Uterus (tissue), 2 donors: ENCODE measurements around the gene KIAA1586.

ENCODE experiments used
- CTCF ChIP-seq, 4 experiments: fragments of 200-600 bp in 2 of 4; fragments of 450-650 bp in 2 of 4; sonication (generic) in 2 of 4; IDR thresholded peaks; one replicate each; pipeline ENCODE4 v1.5.1; 2016 to 2019; ENCODE audit warnings: antibody characterized with exemption in 4 of 4, mild to moderate bottlenecking in 2 of 4, moderate library complexity in 1 of 4
- POLR2A ChIP-seq, 2 donors: fragments of 450-650 bp; IDR thresholded peaks; one replicate each; pipeline ENCODE4 v1.6.1; 2016; ENCODE audit warnings: antibody characterized with exemption in 2 of 2, mild to moderate bottlenecking in 1 of 2, moderate library complexity in 1 of 2

GRCh38 chr6:57089687-57090457 lies 43.4 kb downstream of the KIAA1586 start, which contains the start of gene ZNF451:
- TF ChIP-seq POLR2A (IDR thresholded peaks at IDR 0.05), result peak; percentile 92 to 93
- TF ChIP-seq CTCF (IDR thresholded peaks at IDR 0.05), result no peak
